8988T (cell line): ENCODE data around the gene PPTC7.
"Not testable (repeated sequence)": the region's sequence is repeated elsewhere in the genome, so short reads cannot be mapped to it uniquely, and the experiment has no call there.

ENCODE experiments used
- DNase-seq: peaks from one replicate; pipeline ENCODE4 v3.0.0; 2011

Gene PPTC7

GRCh38 chr12:110560048-110560447, 23.1 kb downstream of the PPTC7 start:
- DNase-seq: no peak

- not testable (repeated sequence) for DNase-seq
These were observed 24.2 kb downstream of the PPTC7 start for GRCh38 chr12:110558945-110559344.

- DNase-seq: no peak
These were observed 25.8 kb downstream of the PPTC7 start for GRCh38 chr12:110557300-110557699.

GRCh38 chr12:110556705-110557104, 26.4 kb downstream of the PPTC7 start:
- DNase-seq: no peak

- no peak for DNase-seq
These were observed 27.3 kb downstream of the PPTC7 start for GRCh38 chr12:110555577-110556406.

- DNase-seq: no peak
These were observed 28.9 kb downstream of the PPTC7 start for GRCh38 chr12:110554184-110554583.

GRCh38 chr12:110550981-110551380, 32.1 kb downstream of the PPTC7 start:
- DNase-seq: no peak

GRCh38 chr12:110549716-110550115, 33.4 kb downstream of the PPTC7 start:
- no peak for DNase-seq

GRCh38 chr12:110548678-110549077, 34.4 kb downstream of the PPTC7 start:
- DNase-seq: no peak

GRCh38 chr12:110547090-110547489, 36.0 kb downstream of the PPTC7 start:
- DNase-seq: no peak

- DNase-seq: no peak
These were observed 36.8 kb downstream of the PPTC7 start for GRCh38 chr12:110546339-110546738.

- no peak for DNase-seq
These were observed 37.3 kb downstream of the PPTC7 start for GRCh38 chr12:110545812-110546211.

- DNase-seq: not testable (repeated sequence)
These were observed 37.9 kb downstream of the PPTC7 start for GRCh38 chr12:110545259-110545658.

- DNase-seq: no peak
These were observed 39.2 kb downstream of the PPTC7 start for GRCh38 chr12:110543965-110544364.

GRCh38 chr12:110543252-110543959, 39.7 kb downstream of the PPTC7 start:
- DNase-seq: no peak

- no peak for DNase-seq
These were observed 43.1 kb downstream of the PPTC7 start for GRCh38 chr12:110540048-110540447.

GRCh38 chr12:110538869-110539622, 44.1 kb downstream of the PPTC7 start:
- DNase-seq: no peak

- no peak for DNase-seq
These were observed 45.3 kb downstream of the PPTC7 start for GRCh38 chr12:110537605-110538409.

GRCh38 chr12:110536834-110537604, 46.1 kb downstream of the PPTC7 start:
- DNase-seq: no peak

GRCh38 chr12:110534811-110535210, 48.3 kb downstream of the PPTC7 start:
- no peak for DNase-seq

- DNase-seq: no peak
These were observed 49.5 kb downstream of the PPTC7 start for GRCh38 chr12:110533607-110534006.

- DNase-seq: no peak
These were observed 50.5 kb downstream of the PPTC7 start for GRCh38 chr12:110532644-110533043.
